ENCODE measurements around the gene SPINT4.

The SPINT4 gene

DNA sequence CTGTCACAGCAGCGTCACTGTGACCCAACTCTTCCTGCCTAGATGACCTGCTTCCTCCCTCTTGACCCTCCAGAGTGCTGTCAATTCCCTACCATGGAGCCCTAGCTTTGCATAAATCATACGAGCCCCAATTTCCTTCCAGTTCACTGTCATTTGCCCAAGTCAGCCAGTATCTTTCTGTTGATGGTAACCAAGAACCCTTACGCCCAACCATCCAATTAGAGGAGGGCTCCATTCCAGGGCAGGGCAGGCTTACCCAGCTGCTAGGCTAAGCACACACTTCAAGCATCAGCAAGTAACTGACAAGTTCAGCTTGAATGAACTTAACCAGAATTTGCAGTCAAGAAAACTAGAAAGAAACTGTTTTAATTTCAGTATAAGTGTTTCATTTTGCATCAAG is 43.8 kb downstream of the SPINT4 start:
- DNase-seq, result no peak

DNA sequence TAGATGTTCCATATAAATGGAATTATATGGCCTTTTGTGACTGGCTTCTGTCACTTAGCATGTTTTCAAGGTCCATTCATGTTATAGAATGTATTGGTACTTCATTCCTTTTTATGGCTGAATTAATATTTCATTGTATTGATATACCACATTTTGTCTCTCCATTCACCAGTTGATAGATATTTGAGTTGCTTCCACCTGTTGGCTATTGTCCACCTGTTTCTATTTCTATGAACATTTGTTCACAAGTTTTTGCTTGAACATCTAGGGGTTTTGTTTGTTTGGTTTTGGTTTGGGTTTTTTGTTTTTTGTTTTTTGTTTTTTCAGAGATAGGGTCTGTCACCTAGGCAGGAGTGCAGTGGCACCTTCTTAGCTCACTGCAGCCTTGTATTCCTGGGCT is 46.3 kb downstream of the SPINT4 start:
- no peak for DNase-seq

GRCh38 chr20:45771182-45771759 is 49.1 kb downstream of the SPINT4 start:
- peak; percentile 57 for DNase-seq

GRCh38 chr20:45772693-45773092 is 50.5 kb downstream of the SPINT4 start:
- no peak for DNase-seq

GRCh38 chr20:45774945-45775344 is 52.8 kb downstream of the SPINT4 start:
- DNase-seq, result no peak

GRCh38 chr20:45775411-45775810 is 53.3 kb downstream of the SPINT4 start:
- DNase-seq, result no peak
